ENCODE results near the gene UQCRHL. TPM values are rescaled to one million over a fixed set of nuclear protein-coding genes. Genes with fewer than 3 reads are reported as not detected.

Gene UQCRHL
- total RNA-seq, 1 experiment from 2014 or later = 2.6 TPM

DNA sequence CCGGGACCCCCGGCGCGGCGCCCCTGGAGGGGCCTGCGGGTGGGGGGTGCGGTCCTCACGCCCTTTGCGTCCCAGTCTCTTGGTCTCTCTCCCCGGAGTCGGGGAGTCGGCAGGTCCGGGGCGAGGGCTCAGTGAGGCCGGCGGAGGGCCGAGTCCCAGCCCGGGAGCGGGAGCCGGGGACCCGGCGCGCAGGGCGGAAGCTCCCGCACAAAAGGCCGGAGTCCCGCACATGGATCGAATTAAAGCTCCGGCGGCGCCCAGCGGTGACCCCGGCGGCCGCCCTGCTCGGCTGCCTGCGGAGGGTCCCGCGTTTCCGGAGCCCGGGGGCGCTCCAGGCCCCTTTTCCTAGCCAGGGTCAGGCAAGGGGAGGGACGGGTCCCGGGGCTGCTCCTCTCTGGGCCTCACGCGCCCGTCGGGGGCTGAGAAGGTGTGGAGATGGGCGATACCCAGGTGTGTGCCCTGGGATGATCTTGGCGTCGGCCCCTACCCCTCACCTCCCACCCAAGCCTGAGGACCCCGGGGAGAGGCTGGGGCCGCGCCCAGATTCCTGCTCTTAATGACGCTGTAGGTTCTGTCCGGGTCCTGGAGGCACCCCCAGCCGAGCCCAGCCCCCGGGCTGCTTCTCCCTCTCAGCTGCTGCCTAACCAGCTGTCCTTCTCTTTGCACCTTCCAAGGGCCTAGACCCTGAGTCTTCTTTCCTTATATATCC is 48.3 kb downstream of the UQCRHL start:
- ATAC-seq (no peak), DNase-seq (ENCODE audit: low read depth, low spot score) (no peak)
- intact Hi-C loops (cut with micrococcal nuclease; ENCODE audit: unreplicated experiment) = no loop called here
- H3K4me3 ChIP-seq (ENCODE audit: low read depth in 2 of 2, low read length in 2 of 2) = peak overlapping the region in 1 of 2 experiments; percentile 35; a peak in 1 of 4 replicates
- CTCF ChIA-PET = interaction anchor here (0.6 kb wide), 1 partner anchor 10 kb away, joined by 4 read pairs; no protein-coding TSS in a partner anchor
- H3K9me3 ChIP-seq (ENCODE audit: control insufficient read depth, insufficient read depth, low read depth, low read length) = no peaks in the 10 kb centered on the region
- in situ Hi-C loops (cut with HindIII; ENCODE audit: low pct_unique_long_range_greater_than_20kb, low sequenced_read_pairs) = no loop called here
- POLR2A ChIA-PET = no interaction called here
- H3K27ac ChIP-seq (ENCODE audit: low read length) = no peak overlapping the region
- H3K36me3 ChIP-seq (ENCODE audit: control insufficient read depth, insufficient read depth, low read length) = no peaks in the 10 kb centered on the region
- TF ChIP-seq, protein P1, sequence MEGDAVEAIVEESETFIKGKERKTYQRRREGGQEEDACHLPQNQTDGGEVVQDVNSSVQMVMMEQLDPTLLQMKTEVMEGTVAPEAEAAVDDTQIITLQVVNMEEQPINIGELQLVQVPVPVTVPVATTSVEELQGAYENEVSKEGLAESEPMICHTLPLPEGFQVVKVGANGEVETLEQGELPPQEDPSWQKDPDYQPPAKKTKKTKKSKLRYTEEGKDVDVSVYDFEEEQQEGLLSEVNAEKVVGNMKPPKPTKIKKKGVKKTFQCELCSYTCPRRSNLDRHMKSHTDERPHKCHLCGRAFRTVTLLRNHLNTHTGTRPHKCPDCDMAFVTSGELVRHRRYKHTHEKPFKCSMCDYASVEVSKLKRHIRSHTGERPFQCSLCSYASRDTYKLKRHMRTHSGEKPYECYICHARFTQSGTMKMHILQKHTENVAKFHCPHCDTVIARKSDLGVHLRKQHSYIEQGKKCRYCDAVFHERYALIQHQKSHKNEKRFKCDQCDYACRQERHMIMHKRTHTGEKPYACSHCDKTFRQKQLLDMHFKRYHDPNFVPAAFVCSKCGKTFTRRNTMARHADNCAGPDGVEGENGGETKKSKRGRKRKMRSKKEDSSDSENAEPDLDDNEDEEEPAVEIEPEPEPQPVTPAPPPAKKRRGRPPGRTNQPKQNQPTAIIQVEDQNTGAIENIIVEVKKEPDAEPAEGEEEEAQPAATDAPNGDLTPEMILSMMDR (IDR thresholded peaks at IDR 0.05) = no peak
- TF ChIP-seq, protein P2, sequence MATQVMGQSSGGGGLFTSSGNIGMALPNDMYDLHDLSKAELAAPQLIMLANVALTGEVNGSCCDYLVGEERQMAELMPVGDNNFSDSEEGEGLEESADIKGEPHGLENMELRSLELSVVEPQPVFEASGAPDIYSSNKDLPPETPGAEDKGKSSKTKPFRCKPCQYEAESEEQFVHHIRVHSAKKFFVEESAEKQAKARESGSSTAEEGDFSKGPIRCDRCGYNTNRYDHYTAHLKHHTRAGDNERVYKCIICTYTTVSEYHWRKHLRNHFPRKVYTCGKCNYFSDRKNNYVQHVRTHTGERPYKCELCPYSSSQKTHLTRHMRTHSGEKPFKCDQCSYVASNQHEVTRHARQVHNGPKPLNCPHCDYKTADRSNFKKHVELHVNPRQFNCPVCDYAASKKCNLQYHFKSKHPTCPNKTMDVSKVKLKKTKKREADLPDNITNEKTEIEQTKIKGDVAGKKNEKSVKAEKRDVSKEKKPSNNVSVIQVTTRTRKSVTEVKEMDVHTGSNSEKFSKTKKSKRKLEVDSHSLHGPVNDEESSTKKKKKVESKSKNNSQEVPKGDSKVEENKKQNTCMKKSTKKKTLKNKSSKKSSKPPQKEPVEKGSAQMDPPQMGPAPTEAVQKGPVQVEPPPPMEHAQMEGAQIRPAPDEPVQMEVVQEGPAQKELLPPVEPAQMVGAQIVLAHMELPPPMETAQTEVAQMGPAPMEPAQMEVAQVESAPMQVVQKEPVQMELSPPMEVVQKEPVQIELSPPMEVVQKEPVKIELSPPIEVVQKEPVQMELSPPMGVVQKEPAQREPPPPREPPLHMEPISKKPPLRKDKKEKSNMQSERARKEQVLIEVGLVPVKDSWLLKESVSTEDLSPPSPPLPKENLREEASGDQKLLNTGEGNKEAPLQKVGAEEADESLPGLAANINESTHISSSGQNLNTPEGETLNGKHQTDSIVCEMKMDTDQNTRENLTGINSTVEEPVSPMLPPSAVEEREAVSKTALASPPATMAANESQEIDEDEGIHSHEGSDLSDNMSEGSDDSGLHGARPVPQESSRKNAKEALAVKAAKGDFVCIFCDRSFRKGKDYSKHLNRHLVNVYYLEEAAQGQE (IDR thresholded peaks at IDR 0.05; ENCODE audit: insufficient read depth in 1 of 2, low read depth in 2 of 2, low read length in 1 of 2) = no peak
- TF ChIP-seq SIN3A (IDR thresholded peaks at IDR 0.05; ENCODE audit: borderline replicate concordance, insufficient read depth, low read depth, low read length) = no peak
- TF ChIP-seq POLR2AphosphoS5 (IDR thresholded peaks at IDR 0.05; ENCODE audit: low read depth, low read length) = no peak
- TF ChIP-seq TCF7L2 (IDR thresholded peaks at IDR 0.05; ENCODE audit: low read depth, low read length) = no peak
- no TSS peak for BruUV-seq (replicated peaks)
- peaks cover 33% of the 10 kb centered on the region for H3K4me1 ChIP-seq (ENCODE audit: control insufficient read depth, insufficient read depth, low read length)
- H3K27me3 ChIP-seq (ENCODE audit: control insufficient read depth, insufficient read depth, low read length) = no peaks in the 10 kb centered on the region

DNA sequence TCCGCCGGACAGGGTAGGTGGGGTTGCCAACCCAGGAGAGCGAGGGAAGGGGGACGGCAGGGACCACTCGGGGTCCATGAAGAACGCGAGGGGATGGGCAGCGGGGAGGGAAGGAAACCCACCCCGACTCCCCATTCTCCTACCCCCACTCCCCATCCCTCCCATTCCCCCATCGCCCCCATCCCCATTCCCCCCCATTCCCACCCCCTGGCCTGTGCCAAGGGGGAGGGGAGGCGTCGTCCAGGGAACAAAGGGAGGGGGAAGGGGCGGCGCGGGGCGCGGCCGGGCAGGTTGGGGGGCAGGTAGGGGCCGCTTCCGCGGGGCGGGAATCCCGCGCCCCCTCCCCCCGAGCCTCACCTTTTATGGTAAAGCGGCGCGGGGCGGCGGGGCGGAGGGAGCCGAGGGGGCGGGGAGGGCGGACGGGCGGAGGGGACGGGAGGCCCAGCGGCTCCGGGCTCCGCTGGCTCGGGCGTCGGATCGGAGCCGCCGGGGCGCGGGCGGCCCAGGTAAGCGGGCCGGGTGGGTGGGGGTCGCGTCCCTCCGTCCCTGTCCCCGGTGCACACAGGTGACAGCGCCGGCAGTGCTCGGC is 49.0 kb downstream of the UQCRHL start, which contains the start of gene FBLIM1:
Gene FBLIM1, plus strand, starts transcription at position 453 of the 589 bp plus-strand sequence. CDS start 6,189 bp downstream, outside the sequence.
- Histone ChIP-seq H3K4me3 (ENCODE audit: low read depth in 2 of 2, low read length in 2 of 2) (peak within 1 kb of the TSS in 1 of 2 experiments; percentile 35; a peak in 1 of 4 replicates), H3K9me3 (ENCODE audit: control insufficient read depth, insufficient read depth, low read depth, low read length) (no peaks in the 10 kb centered on the region), H3K27me3 (ENCODE audit: control insufficient read depth, insufficient read depth, low read length) (no peaks in the 10 kb centered on the region), H3K27ac (ENCODE audit: low read length) (peak within 1 kb of the TSS; percentile 66; the same call in 1 of the 2 replicates), H3K4me1 (ENCODE audit: control insufficient read depth, insufficient read depth, low read length) (peaks cover 33% of the 10 kb centered on the region), H3K36me3 (ENCODE audit: control insufficient read depth, insufficient read depth, low read length) (no peaks in the 10 kb centered on the region)
- TF ChIP-seq SIN3A (IDR thresholded peaks at IDR 0.05; ENCODE audit: borderline replicate concordance, insufficient read depth, low read depth, low read length) = no peak
- TF ChIP-seq, protein P1 (IDR thresholded peaks at IDR 0.05) = no peak
- TF ChIP-seq, protein P2 (IDR thresholded peaks at IDR 0.05; ENCODE audit: insufficient read depth in 1 of 2, low read depth in 2 of 2, low read length in 1 of 2) = no peak
- TF ChIP-seq TCF7L2 (IDR thresholded peaks at IDR 0.05; ENCODE audit: low read depth, low read length) = no peak
- no peak for TF ChIP-seq POLR2AphosphoS5 (IDR thresholded peaks at IDR 0.05; ENCODE audit: low read depth, low read length)
- intact Hi-C loops (cut with micrococcal nuclease; ENCODE audit: unreplicated experiment) = no loop called here
- in situ Hi-C loops (cut with HindIII; ENCODE audit: low pct_unique_long_range_greater_than_20kb, low sequenced_read_pairs) = no loop called here
- ChIA-PET POLR2A (no interaction called here), CTCF (no interaction called here)
- DNase-seq (ENCODE audit: low read depth, low spot score) = no peak
- no peak for ATAC-seq
- no TSS peak for BruUV-seq (replicated peaks)

Measured in Panc1 (cell line).